GM12878 (cell line): Measurements from ENCODE around the gene VAV2. TPM values are rescaled to one million over a fixed set of nuclear protein-coding genes. Genes with fewer than 3 reads are reported as not detected.

Source experiments
- BACH1 ChIP-seq: fragments of 450-650 bp; IDR thresholded peaks from 2 replicates; pipeline ENCODE4 v1.6.1; 2017; ENCODE audit warnings: mild to moderate bottlenecking, borderline replicate concordance
- BCL11A ChIP-seq: IDR thresholded peaks from 2 replicates; pipeline ENCODE4 v1.6.1; 2011; ENCODE audit warnings: low read depth, low read length
- CBFB ChIP-seq: IDR thresholded peaks from 2 replicates; pipeline ENCODE4 v1.6.1; 2016; ENCODE audit warnings: antibody characterized with exemption, low read depth
- DPF2 ChIP-seq: fragments of 450-650 bp; IDR thresholded peaks from 2 replicates; pipeline ENCODE4 v1.6.1; 2017; ENCODE audit warnings: mild to moderate bottlenecking
- HDAC2 ChIP-seq: fragments of 200-600 bp; sonication (generic); IDR thresholded peaks from 2 replicates; pipeline ENCODE4 v1.6.1; 2017
- KLF5 ChIP-seq: fragments of 450-650 bp; IDR thresholded peaks from 2 replicates; pipeline ENCODE4 v1.6.1; 2014; ENCODE audit warnings: mild to moderate bottlenecking; ENCODE audit not compliant: partially characterized antibody
- MEF2A ChIP-seq: IDR thresholded peaks from 2 replicates; pipeline ENCODE4 v1.6.1; 2011; ENCODE audit warnings: low read depth, mild to moderate bottlenecking, low read length, moderate library complexity; ENCODE audit not compliant: insufficient read depth
- MTA3 ChIP-seq: IDR thresholded peaks from 2 replicates; pipeline ENCODE4 v1.6.1; 2012; ENCODE audit warnings: low read length, inconsistent platforms, borderline replicate concordance
- MXI1 ChIP-seq: fragments of 150-350 bp; IDR thresholded peaks from 2 replicates; pipeline ENCODE4 v1.6.1; 2011; ENCODE audit warnings: low read depth, mild to moderate bottlenecking, inconsistent platforms, low read length, improper control_type of control experiment
- NFYB ChIP-seq: IDR thresholded peaks from 2 replicates; pipeline ENCODE4 v1.6.1; 2011; ENCODE audit warnings: low read depth, mild to moderate bottlenecking, low read length, improper control_type of control experiment, moderate library complexity; ENCODE audit not compliant: insufficient read depth
- NR2C1 ChIP-seq: fragments of 450-650 bp; IDR thresholded peaks from 2 replicates; pipeline ENCODE4 v1.6.1; 2017; ENCODE audit warnings: antibody characterized with exemption, mild to moderate bottlenecking, moderate library complexity
- PAX5 ChIP-seq: IDR thresholded peaks from 2 replicates; pipeline ENCODE4 v1.6.1; 2011; ENCODE audit warnings: low read depth, low read length, borderline replicate concordance
- SIN3A ChIP-seq: IDR thresholded peaks from 2 replicates; pipeline ENCODE4 v1.6.1; 2012; ENCODE audit warnings: low read depth, low read length, improper control_type of control experiment
- STAT1 ChIP-seq: fragments of 450-650 bp; conservative IDR thresholded peaks from 2 replicates; pipeline ENCODE4 v1.6.1; 2014; ENCODE audit warnings: antibody characterized with exemption, mild to moderate bottlenecking
- STAT3 ChIP-seq: IDR thresholded peaks from 2 replicates; pipeline ENCODE4 v1.6.1; 2011; ENCODE audit warnings: low read depth, low read length, improper control_type of control experiment
- ZNF217 ChIP-seq: fragments of 450-650 bp; IDR thresholded peaks from 2 replicates; pipeline ENCODE4 v1.6.1; 2017; ENCODE audit warnings: antibody characterized with exemption, mild to moderate bottlenecking
- ZSCAN29 ChIP-seq: fragments of 450-650 bp; IDR thresholded peaks from 2 replicates; pipeline ENCODE4 v1.6.1; 2017; ENCODE audit warnings: mild to moderate bottlenecking, moderate library complexity
- polyA plus RNA-seq, 11 experiments: library from polyadenylated mRNA; depleted of rRNA in 4 of 11; unstranded in 6 of 11; stranded (reverse) in 5 of 11; fragments of >200 nt; fragmentation: Nextera tagmentation in 4 of 11; fragmentation: Illumina TruSeq in 1 of 11; extraction: Ambion mirVana in 4 of 11; extraction: Trizol in 1 of 11; gene quantifications; 1 replicate in 1 of 11; 2 replicates in 10 of 11; pipeline versions ENCODE4 v1.2.1 to v1.2.3, GENCODE V29; 2011 to 2016; ENCODE audit warnings: inconsistent platforms in 2 of 11, missing spikeins in 2 of 11, low read depth in 1 of 11
- total RNA-seq, 4 experiments: library from RNA; depleted of rRNA in 3 of 4; stranded (reverse); fragments of >200 nt in 3 of 4; fragmentation: Illumina TruSeq in 1 of 4; extraction: Trizol in 1 of 4; gene quantifications; 2 replicates each; pipeline versions ENCODE4 v1.2.1 to v1.2.3, GENCODE V29; 2013 to 2021
- TF ChIP-seq, protein P1 (sequence below): fragments of 450-650 bp; formaldehyde crosslinking; IDR thresholded peaks from 2 replicates; pipeline ENCODE4 v1.5.0; 2022; ENCODE audit warnings: mild to moderate bottlenecking, missing genetic modification characterization
- TF ChIP-seq, protein P2 (sequence below), 3 experiments: IDR thresholded peaks in 2 of 3; conservative IDR thresholded peaks in 1 of 3; 2 replicates each; pipeline ENCODE4 v1.5.1; 2011; ENCODE audit warnings: low read depth in 3 of 3, low read length in 3 of 3, mild to moderate bottlenecking in 3 of 3, control low read depth in 2 of 3, moderate library complexity in 2 of 3, inconsistent platforms in 1 of 3, mixed read lengths in 1 of 3; ENCODE audit not compliant: control insufficient read depth in 2 of 3, insufficient read depth in 1 of 3; ENCODE audit errors: extremely low read depth in 1 of 3
- TF ChIP-seq, protein P3 (sequence below): IDR thresholded peaks from 2 replicates; pipeline ENCODE4 v1.6.1; 2012; ENCODE audit warnings: low read depth, low read length, improper control_type of control experiment
- TF ChIP-seq, protein P4 (sequence below): fragments of 450-650 bp; IDR thresholded peaks from 2 replicates; pipeline ENCODE4 v1.6.1; 2017; ENCODE audit warnings: low read depth, mild to moderate bottlenecking, moderate library complexity
- TF ChIP-seq, protein P5 (sequence below): fragments of 450-650 bp; IDR thresholded peaks from 2 replicates; pipeline ENCODE4 v1.6.1; 2016; ENCODE audit warnings: mild to moderate bottlenecking

The VAV2 gene
- total and polyA plus RNA-seq, 10 of the 15 experiments (the other 5 are each of a cell fraction or from before 2014, with no cell fraction given): 0.13 to 43.9 (median 16.9) TPM

DNA sequence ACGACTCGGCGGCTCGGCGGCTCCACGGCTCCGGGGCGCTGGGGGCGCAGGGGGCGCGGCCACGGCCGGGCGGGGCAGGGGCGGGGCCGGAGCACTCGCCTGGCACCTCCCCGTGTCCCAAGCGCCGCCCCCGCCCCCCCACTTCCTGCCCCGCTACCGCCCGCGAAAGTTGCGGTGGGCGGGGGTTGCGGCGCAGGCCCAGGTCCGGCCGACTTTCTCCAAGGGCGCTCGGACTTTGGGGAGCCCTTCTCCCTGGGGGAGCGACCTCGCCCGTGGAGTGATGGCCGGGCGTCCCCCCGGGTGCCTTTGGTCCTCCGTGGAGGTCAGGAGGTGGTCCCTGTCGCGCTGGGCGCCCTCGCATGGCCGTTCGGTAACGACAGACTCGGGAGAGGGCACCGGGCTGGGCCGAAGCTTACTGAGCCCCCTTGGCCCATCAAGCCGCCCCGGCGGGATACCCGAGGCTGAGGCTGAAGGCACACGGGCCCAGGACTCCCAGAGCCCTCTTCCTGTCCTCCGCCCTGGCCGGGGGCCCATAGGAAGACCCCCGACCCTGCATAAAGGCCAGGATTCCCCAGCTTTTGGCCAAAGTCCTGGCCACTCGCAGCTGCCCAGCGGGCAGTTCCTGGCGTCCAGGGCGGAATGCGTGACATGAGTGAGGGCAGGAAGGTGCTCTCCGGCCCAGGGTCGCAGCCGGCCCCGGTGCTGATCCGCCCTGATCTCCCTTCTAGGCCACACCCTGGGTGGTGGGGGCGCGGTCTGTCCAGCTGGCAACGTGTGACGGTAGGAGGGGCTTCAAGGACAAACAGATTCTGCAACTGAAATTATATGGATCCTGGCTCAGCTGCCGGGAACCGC, 883 bp upstream of the VAV2 start (continued):
- TF ChIP-seq, protein P1, sequence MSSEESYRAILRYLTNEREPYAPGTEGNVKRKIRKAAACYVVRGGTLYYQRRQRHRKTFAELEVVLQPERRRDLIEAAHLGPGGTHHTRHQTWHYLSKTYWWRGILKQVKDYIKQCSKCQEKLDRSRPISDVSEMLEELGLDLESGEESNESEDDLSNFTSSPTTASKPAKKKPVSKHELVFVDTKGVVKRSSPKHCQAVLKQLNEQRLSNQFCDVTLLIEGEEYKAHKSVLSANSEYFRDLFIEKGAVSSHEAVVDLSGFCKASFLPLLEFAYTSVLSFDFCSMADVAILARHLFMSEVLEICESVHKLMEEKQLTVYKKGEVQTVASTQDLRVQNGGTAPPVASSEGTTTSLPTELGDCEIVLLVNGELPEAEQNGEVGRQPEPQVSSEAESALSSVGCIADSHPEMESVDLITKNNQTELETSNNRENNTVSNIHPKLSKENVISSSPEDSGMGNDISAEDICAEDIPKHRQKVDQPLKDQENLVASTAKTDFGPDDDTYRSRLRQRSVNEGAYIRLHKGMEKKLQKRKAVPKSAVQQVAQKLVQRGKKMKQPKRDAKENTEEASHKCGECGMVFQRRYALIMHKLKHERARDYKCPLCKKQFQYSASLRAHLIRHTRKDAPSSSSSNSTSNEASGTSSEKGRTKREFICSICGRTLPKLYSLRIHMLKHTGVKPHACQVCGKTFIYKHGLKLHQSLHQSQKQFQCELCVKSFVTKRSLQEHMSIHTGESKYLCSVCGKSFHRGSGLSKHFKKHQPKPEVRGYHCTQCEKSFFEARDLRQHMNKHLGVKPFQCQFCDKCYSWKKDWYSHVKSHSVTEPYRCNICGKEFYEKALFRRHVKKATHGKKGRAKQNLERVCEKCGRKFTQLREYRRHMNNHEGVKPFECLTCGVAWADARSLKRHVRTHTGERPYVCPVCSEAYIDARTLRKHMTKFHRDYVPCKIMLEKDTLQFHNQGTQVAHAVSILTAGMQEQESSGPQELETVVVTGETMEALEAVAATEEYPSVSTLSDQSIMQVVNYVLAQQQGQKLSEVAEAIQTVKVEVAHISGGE (CRISPR knock-in tag): no peak
- TF ChIP-seq MTA3 (no peak), DPF2 (peak; percentile 13; the same call in 1 of the 2 replicates), KLF5 (peak; percentile 23), MEF2A (no peak), ZSCAN29 (no peak), HDAC2 (no peak), BACH1 (peak; percentile 32; the same call in 1 of the 2 replicates), CBFB (0 out of 2 replicates have a peak, but pooled peaks have one; percentile 44), STAT1 (no peak), STAT3 (no peak), PAX5 (no peak), MXI1 (peak; percentile 34; the same call in 1 of the 2 replicates), BCL11A (no peak), SIN3A (peak; percentile 20; the same call in 1 of the 2 replicates), ZNF217 (no peak), NR2C1 (peak; percentile 20; the same call in 1 of the 2 replicates), NFYB (no peak)
- TF ChIP-seq, protein P2, sequence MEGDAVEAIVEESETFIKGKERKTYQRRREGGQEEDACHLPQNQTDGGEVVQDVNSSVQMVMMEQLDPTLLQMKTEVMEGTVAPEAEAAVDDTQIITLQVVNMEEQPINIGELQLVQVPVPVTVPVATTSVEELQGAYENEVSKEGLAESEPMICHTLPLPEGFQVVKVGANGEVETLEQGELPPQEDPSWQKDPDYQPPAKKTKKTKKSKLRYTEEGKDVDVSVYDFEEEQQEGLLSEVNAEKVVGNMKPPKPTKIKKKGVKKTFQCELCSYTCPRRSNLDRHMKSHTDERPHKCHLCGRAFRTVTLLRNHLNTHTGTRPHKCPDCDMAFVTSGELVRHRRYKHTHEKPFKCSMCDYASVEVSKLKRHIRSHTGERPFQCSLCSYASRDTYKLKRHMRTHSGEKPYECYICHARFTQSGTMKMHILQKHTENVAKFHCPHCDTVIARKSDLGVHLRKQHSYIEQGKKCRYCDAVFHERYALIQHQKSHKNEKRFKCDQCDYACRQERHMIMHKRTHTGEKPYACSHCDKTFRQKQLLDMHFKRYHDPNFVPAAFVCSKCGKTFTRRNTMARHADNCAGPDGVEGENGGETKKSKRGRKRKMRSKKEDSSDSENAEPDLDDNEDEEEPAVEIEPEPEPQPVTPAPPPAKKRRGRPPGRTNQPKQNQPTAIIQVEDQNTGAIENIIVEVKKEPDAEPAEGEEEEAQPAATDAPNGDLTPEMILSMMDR (IDR thresholded peaks at IDR 0.05 in 2 of 3, conservative IDR thresholded peaks at IDR 0.05 in 1 of 3; ENCODE audit: control insufficient read depth in 2 of 3, extremely low read depth in 1 of 3, insufficient read depth in 1 of 3, low read depth in 3 of 3, low read length in 3 of 3): peak; percentile 34 to 56 (median 47); a peak in 4 of 6 replicates
- TF ChIP-seq, protein P3, sequence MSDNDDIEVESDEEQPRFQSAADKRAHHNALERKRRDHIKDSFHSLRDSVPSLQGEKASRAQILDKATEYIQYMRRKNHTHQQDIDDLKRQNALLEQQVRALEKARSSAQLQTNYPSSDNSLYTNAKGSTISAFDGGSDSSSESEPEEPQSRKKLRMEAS: no peak
- TF ChIP-seq, protein P4, sequence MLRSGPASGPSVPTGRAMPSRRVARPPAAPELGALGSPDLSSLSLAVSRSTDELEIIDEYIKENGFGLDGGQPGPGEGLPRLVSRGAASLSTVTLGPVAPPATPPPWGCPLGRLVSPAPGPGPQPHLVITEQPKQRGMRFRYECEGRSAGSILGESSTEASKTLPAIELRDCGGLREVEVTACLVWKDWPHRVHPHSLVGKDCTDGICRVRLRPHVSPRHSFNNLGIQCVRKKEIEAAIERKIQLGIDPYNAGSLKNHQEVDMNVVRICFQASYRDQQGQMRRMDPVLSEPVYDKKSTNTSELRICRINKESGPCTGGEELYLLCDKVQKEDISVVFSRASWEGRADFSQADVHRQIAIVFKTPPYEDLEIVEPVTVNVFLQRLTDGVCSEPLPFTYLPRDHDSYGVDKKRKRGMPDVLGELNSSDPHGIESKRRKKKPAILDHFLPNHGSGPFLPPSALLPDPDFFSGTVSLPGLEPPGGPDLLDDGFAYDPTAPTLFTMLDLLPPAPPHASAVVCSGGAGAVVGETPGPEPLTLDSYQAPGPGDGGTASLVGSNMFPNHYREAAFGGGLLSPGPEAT: 0 out of 2 replicates have a peak, but pooled peaks have one; percentile 31
- TF ChIP-seq, protein P5, sequence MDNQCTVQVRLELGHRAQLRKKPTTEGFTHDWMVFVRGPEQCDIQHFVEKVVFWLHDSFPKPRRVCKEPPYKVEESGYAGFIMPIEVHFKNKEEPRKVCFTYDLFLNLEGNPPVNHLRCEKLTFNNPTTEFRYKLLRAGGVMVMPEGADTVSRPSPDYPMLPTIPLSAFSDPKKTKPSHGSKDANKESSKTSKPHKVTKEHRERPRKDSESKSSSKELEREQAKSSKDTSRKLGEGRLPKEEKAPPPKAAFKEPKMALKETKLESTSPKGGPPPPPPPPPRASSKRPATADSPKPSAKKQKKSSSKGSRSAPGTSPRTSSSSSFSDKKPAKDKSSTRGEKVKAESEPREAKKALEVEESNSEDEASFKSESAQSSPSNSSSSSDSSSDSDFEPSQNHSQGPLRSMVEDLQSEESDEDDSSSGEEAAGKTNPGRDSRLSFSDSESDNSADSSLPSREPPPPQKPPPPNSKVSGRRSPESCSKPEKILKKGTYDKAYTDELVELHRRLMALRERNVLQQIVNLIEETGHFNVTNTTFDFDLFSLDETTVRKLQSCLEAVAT: peak; percentile 66; the same call in 1 of the 2 replicates
